NB4 (cell line): ENCODE measurements around the gene COPS6.
A peak's percentile ranks its signal among the peaks of the same experiment; 100 is the strongest.

Experiments
- DNase-seq: peaks from one replicate; pipeline ENCODE4 v3.0.0; 2010; ENCODE audit warnings: low read depth
- H3K4me3 ChIP-seq: one replicate; pipeline ENCODE4 v1.5.1; 2011; ENCODE audit warnings: mild to moderate bottlenecking, low read depth, low read length, moderate library complexity
- CTCF ChIP-seq: IDR thresholded peaks from one replicate; pipeline ENCODE4 v1.5.1; 2012; ENCODE audit warnings: low read depth, low read length
- MAX ChIP-seq: IDR thresholded peaks from 2 replicates; pipeline ENCODE4 v1.6.1; 2011; ENCODE audit warnings: low read depth, low read length
- MYC ChIP-seq: IDR thresholded peaks from 2 replicates; pipeline ENCODE4 v1.6.1; 2011; ENCODE audit warnings: low read depth, low read length
- POLR2A ChIP-seq: IDR thresholded peaks from 2 replicates; pipeline ENCODE4 v1.6.1; 2011; ENCODE audit warnings: mild to moderate bottlenecking; ENCODE audit not compliant: insufficient read length; ENCODE audit errors: extremely low read depth

COPS6 gene

GRCh38 chr7:100107125-100107737 lies 18.5 kb downstream of the COPS6 start:
- TF ChIP-seq POLR2A: no peak
- no peak for TF ChIP-seq MAX
- DNase-seq: no peak
- no peak overlapping the region for H3K4me3 ChIP-seq

- H3K4me3 ChIP-seq: no peak overlapping the region
- DNase-seq: no peak
- TF ChIP-seq MYC (no peak), POLR2A (no peak), CTCF (no peak), MAX (no peak)
Measured at GRCh38 chr7:100107890-100108289, 19.1 kb downstream of the COPS6 start.

DNA sequence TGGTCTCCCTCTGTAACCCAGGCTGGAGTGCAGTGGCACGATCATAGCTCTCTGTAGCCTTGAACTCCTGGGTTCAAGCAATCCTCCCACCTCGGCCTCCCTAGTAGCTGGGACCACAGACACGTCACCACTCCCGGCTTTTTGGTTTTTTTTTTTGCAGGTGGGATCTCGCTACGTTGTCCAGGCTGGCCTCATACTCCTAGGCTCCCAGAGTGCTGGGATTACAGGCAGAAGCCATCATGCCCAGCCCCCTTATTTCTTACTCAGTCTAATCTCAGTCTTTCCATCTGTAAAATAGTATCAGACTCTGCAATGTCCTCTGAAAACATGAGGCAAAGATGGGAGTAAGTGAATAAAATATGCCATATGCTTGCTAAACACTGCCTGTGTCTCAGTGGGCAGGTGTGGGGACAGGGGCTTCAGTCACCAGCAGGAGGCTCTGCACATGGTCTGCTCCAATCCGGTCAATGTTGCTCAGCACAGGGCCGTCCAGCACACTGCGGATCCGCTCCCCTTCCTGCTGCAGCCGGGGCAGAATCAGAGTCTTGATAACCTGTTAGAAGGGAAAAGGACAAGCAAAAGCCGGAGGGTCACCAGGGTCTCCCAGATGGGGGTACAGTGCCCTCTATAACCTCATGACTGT lies 20.9 kb downstream of the COPS6 start:
- no peak overlapping the region for H3K4me3 ChIP-seq
- TF ChIP-seq MAX: no peak
- peak; percentile 24 for TF ChIP-seq CTCF
- DNase-seq: peak; percentile 31

- H3K4me3 ChIP-seq: no peak overlapping the region
- DNase-seq: no peak
- TF ChIP-seq CTCF (no peak), MAX (no peak)
Measured at GRCh38 chr7:100111156-100111555, 22.4 kb downstream of the COPS6 start.

DNA sequence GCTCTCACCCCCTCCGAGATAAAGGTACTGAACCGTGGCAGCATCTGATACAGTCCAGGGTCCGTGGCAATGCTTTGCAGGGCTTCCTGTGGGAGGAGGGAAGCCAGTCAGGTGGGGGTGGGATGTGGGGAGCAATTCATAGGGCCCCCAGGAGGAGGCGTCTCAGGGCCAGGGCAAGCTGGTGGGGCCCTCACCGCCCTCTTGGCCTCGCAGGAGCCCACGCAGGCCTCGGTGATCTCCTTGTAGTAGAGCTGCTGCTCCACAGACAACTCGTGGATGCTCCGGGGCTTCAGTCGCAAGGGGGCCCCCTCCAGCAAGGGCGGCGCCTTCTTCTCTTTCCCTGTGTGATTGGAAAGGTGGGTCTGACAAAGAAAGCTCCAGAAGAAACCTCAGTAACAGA lies 23.1 kb downstream of the COPS6 start:
- no peak overlapping the region for H3K4me3 ChIP-seq
- no peak for DNase-seq
- TF ChIP-seq MAX (no peak), MYC (no peak), CTCF (no peak), POLR2A (no peak)

DNA sequence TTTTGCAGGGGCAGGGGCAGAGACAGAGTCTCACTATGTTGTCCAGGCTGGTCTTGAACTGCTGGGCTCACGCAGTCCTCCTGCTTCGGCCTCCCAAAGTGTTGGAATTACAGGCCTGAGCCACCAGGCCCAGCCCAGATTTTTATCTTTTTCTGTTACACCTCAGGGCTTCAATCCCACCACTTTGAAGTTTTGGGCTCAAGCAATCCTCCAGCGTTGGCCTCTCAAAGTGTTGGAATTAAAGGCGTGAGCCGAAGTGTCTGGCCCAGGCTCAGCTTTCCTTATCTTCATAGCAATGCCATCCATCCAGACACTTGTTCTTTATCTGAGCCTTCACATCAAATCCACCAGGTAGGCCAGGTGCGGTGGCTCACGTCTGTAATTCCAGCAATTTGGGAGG lies 26.3 kb downstream of the COPS6 start:
- TF ChIP-seq CTCF: no peak
- TF ChIP-seq MAX: no peak
- no peak for TF ChIP-seq MYC
- no peak for TF ChIP-seq POLR2A
- no peak overlapping the region for H3K4me3 ChIP-seq
- DNase-seq: no peak
